Measurements from ENCODE around the gene TGOLN2. TPM values are rescaled to one million over a fixed set of nuclear protein-coding genes. Genes with fewer than 3 reads are reported as not detected.
"Not testable (repeated sequence)": the region's sequence is repeated elsewhere in the genome, so short reads cannot be mapped to it uniquely, and the experiment has no call there.

Gene TGOLN2
- total RNA-seq, 1 experiment from 2014 or later, result 56.0 TPM

- no TSS peak for BruUV-seq (replicated peaks)
- ChIA-PET CTCF (no interaction called here), POLR2A (ENCODE audit: low non-redundant PET) (no interaction called here)
- intact Hi-C loops (cut with micrococcal nuclease; ENCODE audit: unreplicated experiment), result loop anchor here (10.0 kb wide), 1 partner anchor 219 kb away; no protein-coding TSS in a partner anchor
- Histone ChIP-seq H3K27ac (ENCODE audit: low read depth, low read length, poor library complexity, severe bottlenecking) (no peak overlapping the region), H3K9me3 (ENCODE audit: low read depth, low read length, poor library complexity, severe bottlenecking) (no peaks in the 10 kb centered on the region), H3K4me3 (ENCODE audit: low read depth, low read length, poor library complexity, severe bottlenecking) (peak overlapping the region; percentile 87), H3K36me3 (ENCODE audit: insufficient read depth, low read length, poor library complexity, severe bottlenecking) (peaks cover 39% of the 10 kb centered on the region), H3K27me3 (replicated peaks; ENCODE audit: insufficient read depth, low read depth, low read length, poor library complexity) (no peaks in the 10 kb centered on the region), H3K4me1 (ENCODE audit: insufficient read depth, low read length, poor library complexity, severe bottlenecking) (peaks cover 17% of the 10 kb centered on the region)
- no peak for TF ChIP-seq EZH2 (IDR thresholded peaks at IDR 0.05; ENCODE audit: borderline replicate concordance, low read depth, low read length, poor library complexity, severe bottlenecking)
- TF ChIP-seq, protein P1, sequence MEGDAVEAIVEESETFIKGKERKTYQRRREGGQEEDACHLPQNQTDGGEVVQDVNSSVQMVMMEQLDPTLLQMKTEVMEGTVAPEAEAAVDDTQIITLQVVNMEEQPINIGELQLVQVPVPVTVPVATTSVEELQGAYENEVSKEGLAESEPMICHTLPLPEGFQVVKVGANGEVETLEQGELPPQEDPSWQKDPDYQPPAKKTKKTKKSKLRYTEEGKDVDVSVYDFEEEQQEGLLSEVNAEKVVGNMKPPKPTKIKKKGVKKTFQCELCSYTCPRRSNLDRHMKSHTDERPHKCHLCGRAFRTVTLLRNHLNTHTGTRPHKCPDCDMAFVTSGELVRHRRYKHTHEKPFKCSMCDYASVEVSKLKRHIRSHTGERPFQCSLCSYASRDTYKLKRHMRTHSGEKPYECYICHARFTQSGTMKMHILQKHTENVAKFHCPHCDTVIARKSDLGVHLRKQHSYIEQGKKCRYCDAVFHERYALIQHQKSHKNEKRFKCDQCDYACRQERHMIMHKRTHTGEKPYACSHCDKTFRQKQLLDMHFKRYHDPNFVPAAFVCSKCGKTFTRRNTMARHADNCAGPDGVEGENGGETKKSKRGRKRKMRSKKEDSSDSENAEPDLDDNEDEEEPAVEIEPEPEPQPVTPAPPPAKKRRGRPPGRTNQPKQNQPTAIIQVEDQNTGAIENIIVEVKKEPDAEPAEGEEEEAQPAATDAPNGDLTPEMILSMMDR (conservative IDR thresholded peaks at IDR 0.05; ENCODE audit: low read depth, low read length), result no peak
- DNase-seq (ENCODE audit: low spot score), result no peak
Observed at GRCh38 chr2:85325466-85325811, 2.4 kb downstream of the TGOLN2 start.

DNA sequence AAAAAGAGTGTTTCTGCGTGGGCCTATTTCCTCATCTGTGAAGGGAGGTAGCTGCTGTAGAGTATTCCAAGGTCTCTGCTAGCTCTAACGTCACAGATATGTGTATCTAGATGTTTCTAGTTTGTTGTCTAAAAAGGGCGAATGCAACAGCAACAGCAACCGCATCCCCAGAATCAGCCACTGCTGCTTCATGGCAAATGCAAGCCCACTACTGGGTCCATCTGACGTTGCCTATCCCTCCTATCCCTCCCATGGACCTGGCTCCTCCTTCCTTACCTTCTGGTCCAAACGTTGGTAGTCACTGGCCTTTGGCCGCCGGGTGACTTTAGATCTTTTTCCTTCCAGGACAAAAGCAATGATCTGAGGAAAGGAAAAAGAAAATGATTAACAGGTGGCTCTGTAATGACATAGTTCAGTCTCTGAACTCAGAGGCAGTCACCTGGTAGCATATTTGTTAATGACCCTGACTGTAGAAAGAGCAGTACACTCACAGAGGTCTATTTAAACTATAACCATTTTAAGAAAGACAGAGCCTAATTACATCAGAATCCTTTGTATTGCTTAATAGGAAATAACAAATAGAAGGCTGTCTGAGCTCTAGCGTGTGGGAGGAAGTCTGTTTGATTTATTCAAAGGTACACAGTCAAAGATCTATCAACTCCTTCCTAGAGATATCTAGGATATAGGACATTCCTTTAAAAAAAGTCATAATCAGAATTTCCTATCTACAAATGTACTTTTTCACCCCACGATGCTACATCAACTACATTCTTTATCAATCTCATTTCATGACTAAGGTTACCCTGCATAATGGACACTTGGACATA is 2.9 kb downstream of the TGOLN2 start:
- peaks cover 17% of the 10 kb centered on the region for H3K4me1 ChIP-seq (ENCODE audit: insufficient read depth, low read length, poor library complexity, severe bottlenecking)
- H3K36me3 ChIP-seq (ENCODE audit: insufficient read depth, low read length, poor library complexity, severe bottlenecking), result peaks cover 44% of the 10 kb centered on the region
- no peak for DNase-seq (ENCODE audit: low spot score)
- H3K9me3 ChIP-seq (ENCODE audit: low read depth, low read length, poor library complexity, severe bottlenecking), result no peaks in the 10 kb centered on the region
- ChIA-PET CTCF (interaction anchor here (0.7 kb wide), 1 partner anchor 280 kb away, joined by 3 read pairs; no protein-coding TSS in a partner anchor), POLR2A (ENCODE audit: low non-redundant PET) (no interaction called here)
- H3K27me3 ChIP-seq (replicated peaks; ENCODE audit: insufficient read depth, low read depth, low read length, poor library complexity), result no peaks in the 10 kb centered on the region
- TF ChIP-seq, protein P1 (conservative IDR thresholded peaks at IDR 0.05; ENCODE audit: low read depth, low read length), result no peak
- TF ChIP-seq EZH2 (IDR thresholded peaks at IDR 0.05; ENCODE audit: borderline replicate concordance, low read depth, low read length, poor library complexity, severe bottlenecking), result no peak
- no TSS peak for BruUV-seq (replicated peaks)
- no peak overlapping the region for H3K27ac ChIP-seq (ENCODE audit: low read depth, low read length, poor library complexity, severe bottlenecking)
- intact Hi-C loops (cut with micrococcal nuclease; ENCODE audit: unreplicated experiment), result loop anchor here (10.0 kb wide), 1 partner anchor 220 kb away; no protein-coding TSS in a partner anchor
- peak overlapping the region; percentile 87 for H3K4me3 ChIP-seq (ENCODE audit: low read depth, low read length, poor library complexity, severe bottlenecking)

GRCh38 chr2:85323988-85324367 is 3.8 kb downstream of the TGOLN2 start:
- CTCF ChIA-PET, result interaction anchor here (0.7 kb wide), 1 partner anchor 279 kb away, joined by 3 read pairs; no protein-coding TSS in a partner anchor
- POLR2A ChIA-PET (ENCODE audit: low non-redundant PET), result interaction anchor here (0.5 kb wide), 1 partner anchor 15 kb away, joined by 3 read pairs; no protein-coding TSS in a partner anchor
- DNase-seq (ENCODE audit: low spot score); H3K4me3 ChIP-seq (ENCODE audit: low read depth, low read length, poor library complexity, severe bottlenecking); H3K27me3 ChIP-seq (replicated peaks; ENCODE audit: insufficient read depth, low read depth, low read length, poor library complexity); H3K27ac ChIP-seq (ENCODE audit: low read depth, low read length, poor library complexity, severe bottlenecking); BruUV-seq (replicated peaks); H3K9me3 ChIP-seq (ENCODE audit: low read depth, low read length, poor library complexity, severe bottlenecking): not testable (repeated sequence)
- Histone ChIP-seq H3K4me1 (ENCODE audit: insufficient read depth, low read length, poor library complexity, severe bottlenecking) (peaks cover 15% of the 10 kb centered on the region), H3K36me3 (ENCODE audit: insufficient read depth, low read length, poor library complexity, severe bottlenecking) (peaks cover 44% of the 10 kb centered on the region)
- intact Hi-C loops (cut with micrococcal nuclease; ENCODE audit: unreplicated experiment), result loop anchor here (10.0 kb wide), 1 partner anchor 221 kb away; no protein-coding TSS in a partner anchor

Measured in A673 (cell line).